Right lobe of liver (tissue), 6 donors: ENCODE measurements around the gene IDUA. TPM values are rescaled to one million over a fixed set of nuclear protein-coding genes. Genes with fewer than 3 reads are reported as not detected.
A peak's percentile ranks its signal among the peaks of the same experiment; 100 is the strongest.

Source experiments
- ATAC-seq, 4 donors: fragments of 200-7000 bp; cut with Tn5 transposase; one replicate each; pipeline ENCODE4 v1.9.1; 2020; ENCODE audit warnings: mild to moderate bottlenecking in 4 of 4, moderate library complexity in 4 of 4
- DNase-seq, 3 donors: peaks; one replicate each; pipeline ENCODE4 v3.0.0-alpha.2; 2020
- H3K27ac ChIP-seq, 3 donors: fragments of 200-600 bp; one replicate each; pipeline ENCODE4 v1.8.0; 2022
- H3K27me3 ChIP-seq, 2 donors: fragments of 200-600 bp; one replicate each; pipeline ENCODE4 v1.8.0; 2022
- H3K36me3 ChIP-seq, 4 donors: fragments of 200-600 bp; sonication (generic) in 1 of 4; one replicate each; pipeline versions ENCODE4 v1.5.1 to v1.8.0; 2017 to 2022; ENCODE audit warnings: control low read depth in 1 of 4
- H3K4me1 ChIP-seq, 4 donors: fragments of 200-600 bp; sonication (generic) in 1 of 4; one replicate each; pipeline versions ENCODE4 v1.5.1 to v1.8.0; 2017 to 2022; ENCODE audit warnings: control low read depth in 1 of 4
- H3K4me3 ChIP-seq, 3 donors: fragments of 200-600 bp; one replicate each; pipeline ENCODE4 v1.8.0; 2022
- H3K9me3 ChIP-seq, 4 donors: fragments of 200-600 bp; sonication (generic) in 1 of 4; one replicate each; pipeline versions ENCODE4 v1.5.1 to v1.8.0; 2017 to 2022; ENCODE audit warnings: control low read depth in 1 of 4
- POLR2A ChIP-seq: fragments of 450-650 bp; IDR thresholded peaks from one replicate; pipeline ENCODE4 v1.6.1; 2017; ENCODE audit warnings: antibody characterized with exemption, mild to moderate bottlenecking
- WGBS: methylation state at CpG from one replicate; pipeline ENCODE4 v1.1.6; 2018; ENCODE audit warnings: low coverage, low lambda C conversion rate; ENCODE audit not compliant: insufficient coverage; ENCODE audit errors: missing lambda C conversion rate; 5-methylcytosine and 5-hydroxymethylcytosine counted together
- intact Hi-C, 2 donors: fragments of 100-400 bp; cut with DNase I; formaldehyde crosslinking; loops; one replicate each; pipeline versions ENCODE4 v1.11.2 to v1.14.1; 2022
- total RNA-seq, 6 experiments: library from RNA; depleted of rRNA in 2 of 6; stranded (reverse); fragments of >200 nt in 2 of 6; fragmentation: NEBNext Ultra II Directional in 3 of 6; extraction: Animal tissue kit (Norgen Biotek cat#: 25700) in 3 of 6; gene quantifications; one replicate each; pipeline versions ENCODE4 v1.1.0 to v1.2.4, GENCODE V29; 2016 to 2023
- TF ChIP-seq, protein P1 (sequence below), 4 donors: fragments of 200-600 bp in 3 of 4; fragments of 450-650 bp in 1 of 4; IDR thresholded peaks; one replicate each; pipeline versions ENCODE4 v1.5.1 to v1.8.0; 2016 to 2022; ENCODE audit warnings: antibody characterized with exemption in 4 of 4, mild to moderate bottlenecking in 2 of 4
- donor health status: DM: no; HTN: yes; CAD: no.
- donor health status: DM: no; HTN: no; CAD: no.
- donor health status: DM: no; HTN: no; CAD: no.
- donor health status: DM: no; HTN: yes; CAD: no.
- donor health status: DM: no; HTN: yes; CAD: no.

Gene IDUA
- total RNA-seq, 6 experiments from 2014 or later: 4.7 to 15.1 (median 11.0) TPM

DNA sequence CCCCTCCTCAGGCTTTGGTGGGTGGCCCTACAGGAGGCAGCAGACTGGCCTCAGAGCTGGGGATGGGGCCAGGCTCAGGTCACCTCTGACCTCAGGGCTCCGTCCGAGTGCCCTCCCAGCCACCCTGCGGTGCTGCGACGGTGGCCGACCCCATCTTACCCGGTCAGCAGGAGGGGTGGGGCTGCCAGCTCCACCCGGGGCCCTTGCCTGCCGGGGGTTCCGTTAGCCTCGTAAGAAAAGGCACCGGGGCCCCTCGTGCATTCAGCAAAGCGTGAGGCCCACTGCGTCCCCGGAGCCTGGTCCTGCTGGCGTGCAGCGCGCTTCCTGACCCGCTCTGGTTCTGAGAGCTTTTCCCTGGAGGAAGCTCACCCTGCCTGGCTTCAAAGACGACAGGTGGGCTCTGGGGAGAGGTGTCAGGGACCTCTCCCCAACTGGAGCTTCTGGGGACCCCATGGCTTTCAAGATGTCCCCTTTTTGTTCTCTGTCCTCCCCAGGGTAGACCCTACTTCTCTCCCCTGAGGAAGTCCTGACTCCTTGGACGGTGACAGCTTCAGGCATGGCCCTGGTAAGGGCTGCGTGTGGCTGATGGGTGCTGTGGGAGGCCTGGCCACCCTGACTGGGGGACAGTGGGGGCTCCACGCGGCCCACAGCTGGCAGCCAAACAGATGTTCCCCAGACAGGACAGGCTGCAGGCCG, 40.5 kb downstream of the IDUA start:
- Histone ChIP-seq H3K4me3 (no peak overlapping the region), H3K27me3 (no peaks in the 10 kb centered on the region), H3K36me3 (peaks cover 0 to 10% (median 5%) of the 10 kb centered on the region in 4 donors), H3K4me1 (no peaks in the 10 kb centered on the region), H3K27ac (no peak overlapping the region), H3K9me3 (no peaks in the 10 kb centered on the region)
- no peak for DNase-seq
- intact Hi-C loops: loop anchor here in 1 of 2 donors (10.0 kb wide), 1 partner anchor 197 kb away; no protein-coding TSS in a partner anchor
- ATAC-seq: peak in 2 of 4 donors; percentile 1 to 11
- 50% methylated on average over 1 of the region's 26 CpGs for WGBS
- TF ChIP-seq, protein P1, sequence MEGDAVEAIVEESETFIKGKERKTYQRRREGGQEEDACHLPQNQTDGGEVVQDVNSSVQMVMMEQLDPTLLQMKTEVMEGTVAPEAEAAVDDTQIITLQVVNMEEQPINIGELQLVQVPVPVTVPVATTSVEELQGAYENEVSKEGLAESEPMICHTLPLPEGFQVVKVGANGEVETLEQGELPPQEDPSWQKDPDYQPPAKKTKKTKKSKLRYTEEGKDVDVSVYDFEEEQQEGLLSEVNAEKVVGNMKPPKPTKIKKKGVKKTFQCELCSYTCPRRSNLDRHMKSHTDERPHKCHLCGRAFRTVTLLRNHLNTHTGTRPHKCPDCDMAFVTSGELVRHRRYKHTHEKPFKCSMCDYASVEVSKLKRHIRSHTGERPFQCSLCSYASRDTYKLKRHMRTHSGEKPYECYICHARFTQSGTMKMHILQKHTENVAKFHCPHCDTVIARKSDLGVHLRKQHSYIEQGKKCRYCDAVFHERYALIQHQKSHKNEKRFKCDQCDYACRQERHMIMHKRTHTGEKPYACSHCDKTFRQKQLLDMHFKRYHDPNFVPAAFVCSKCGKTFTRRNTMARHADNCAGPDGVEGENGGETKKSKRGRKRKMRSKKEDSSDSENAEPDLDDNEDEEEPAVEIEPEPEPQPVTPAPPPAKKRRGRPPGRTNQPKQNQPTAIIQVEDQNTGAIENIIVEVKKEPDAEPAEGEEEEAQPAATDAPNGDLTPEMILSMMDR (IDR thresholded peaks at IDR 0.05): no peak
- no peak for TF ChIP-seq POLR2A

- H3K27me3 ChIP-seq: no peaks in the 10 kb centered on the region
- no peak for TF ChIP-seq POLR2A
- TF ChIP-seq, protein P1 (IDR thresholded peaks at IDR 0.05): no peak
- peak; percentile 6 to 25 (median 18) for ATAC-seq
- H3K4me1 ChIP-seq: no peaks in the 10 kb centered on the region
- WGBS: no CpG with 5 or more reads among the region's 9 CpGs
- no peak overlapping the region for H3K27ac ChIP-seq
- H3K4me3 ChIP-seq: no peak overlapping the region
- H3K36me3 ChIP-seq: peaks cover 0 to 10% (median 5%) of the 10 kb centered on the region in 4 donors
- H3K9me3 ChIP-seq: no peaks in the 10 kb centered on the region
- no peak for DNase-seq
- intact Hi-C loops: loop anchor here in 1 of 2 donors (10.0 kb wide), 1 partner anchor 197 kb away; no protein-coding TSS in a partner anchor
Observed at GRCh38 chr4:1027915-1028238, 41.0 kb downstream of the IDUA start.

GRCh38 chr4:1028574-1029220, 41.9 kb downstream of the IDUA start:
- no peaks in the 10 kb centered on the region for H3K27me3 ChIP-seq
- intact Hi-C loops: loop anchor here in 1 of 2 donors (10.0 kb wide), 1 partner anchor 196 kb away; no protein-coding TSS in a partner anchor
- WGBS: 66% methylated on average over 10 of the region's 36 CpGs
- TF ChIP-seq POLR2A: no peak
- TF ChIP-seq, protein P1 (IDR thresholded peaks at IDR 0.05): no peak
- no peak overlapping the region for H3K27ac ChIP-seq
- H3K9me3 ChIP-seq: no peaks in the 10 kb centered on the region
- no peak overlapping the region for H3K4me3 ChIP-seq
- DNase-seq (no peak), ATAC-seq (no peak)
- no peaks in the 10 kb centered on the region for H3K4me1 ChIP-seq
- H3K36me3 ChIP-seq: peaks cover 0 to 10% (median 5%) of the 10 kb centered on the region in 4 donors

- 35% methylated on average over 5 of the region's 17 CpGs for WGBS
- intact Hi-C loops: loop anchor here in 1 of 2 donors (10.0 kb wide), 1 partner anchor 195 kb away; no protein-coding TSS in a partner anchor
- H3K27me3 ChIP-seq: no peaks in the 10 kb centered on the region
- H3K9me3 ChIP-seq: no peaks in the 10 kb centered on the region
- no peak overlapping the region for H3K27ac ChIP-seq
- peaks cover 0 to 8% (median 3%) of the 10 kb centered on the region in 4 donors for H3K36me3 ChIP-seq
- no peaks in the 10 kb centered on the region for H3K4me1 ChIP-seq
- TF ChIP-seq, protein P1 (IDR thresholded peaks at IDR 0.05): no peak
- TF ChIP-seq POLR2A: no peak
- no peak for ATAC-seq
- no peak for DNase-seq
- H3K4me3 ChIP-seq: no peak overlapping the region
Observed at GRCh38 chr4:1029529-1029928, 42.7 kb downstream of the IDUA start.
